SK-N-MC (cell line): Measurements from ENCODE around the gene MGAT5.

Source experiments
- DNase-seq: peaks from one replicate; pipeline ENCODE4 v3.0.0-alpha.2; 2011; ENCODE audit warnings: low read depth, low spot score
- H3K27ac ChIP-seq: fragments of 200-600 bp; sonication (generic); 2 replicates; pipeline ENCODE4 v1.5.1; 2016; ENCODE audit warnings: mixed run types
- H3K36me3 ChIP-seq: fragments of 200-600 bp; sonication (generic); 2 replicates; pipeline ENCODE4 v1.6.1; 2017; ENCODE audit warnings: antibody characterized with exemption, low read length, mixed read lengths; ENCODE audit not compliant: insufficient read depth
- H3K4me3 ChIP-seq: fragments of 200-600 bp; sonication (generic); 2 replicates; pipeline ENCODE4 v1.5.1; 2016
- H3K9ac ChIP-seq: fragments of 200-600 bp; sonication (generic); 2 replicates; pipeline ENCODE4 v1.8.0; 2017; ENCODE audit warnings: mixed run types, mixed read lengths; ENCODE audit not compliant: insufficient read length
- H3K9me3 ChIP-seq: fragments of 200-600 bp; sonication (generic); 2 replicates; pipeline ENCODE4 v1.6.1; 2017; ENCODE audit warnings: low read depth, mild to moderate bottlenecking, antibody characterized with exemption, low read length, moderate library complexity, mixed read lengths
- EZH2 ChIP-seq: fragments of 200-600 bp; sonication (generic); IDR thresholded peaks from one replicate; pipeline ENCODE4 v1.6.1; 2017; ENCODE audit warnings: antibody characterized with exemption
- FOXP2 ChIP-seq: optimal IDR thresholded peaks from 2 replicates; pipeline ENCODE3; 2011; ENCODE audit warnings: mild to moderate bottlenecking, moderate library complexity; ENCODE audit not compliant: insufficient read depth; ENCODE audit errors: extremely low read length, control extremely low read depth
- POLR2AphosphoS5 ChIP-seq: IDR thresholded peaks from 2 replicates; pipeline ENCODE4 v1.6.1; 2012; ENCODE audit warnings: mild to moderate bottlenecking, low read depth, low read length, borderline replicate concordance

The MGAT5 gene, protein sequence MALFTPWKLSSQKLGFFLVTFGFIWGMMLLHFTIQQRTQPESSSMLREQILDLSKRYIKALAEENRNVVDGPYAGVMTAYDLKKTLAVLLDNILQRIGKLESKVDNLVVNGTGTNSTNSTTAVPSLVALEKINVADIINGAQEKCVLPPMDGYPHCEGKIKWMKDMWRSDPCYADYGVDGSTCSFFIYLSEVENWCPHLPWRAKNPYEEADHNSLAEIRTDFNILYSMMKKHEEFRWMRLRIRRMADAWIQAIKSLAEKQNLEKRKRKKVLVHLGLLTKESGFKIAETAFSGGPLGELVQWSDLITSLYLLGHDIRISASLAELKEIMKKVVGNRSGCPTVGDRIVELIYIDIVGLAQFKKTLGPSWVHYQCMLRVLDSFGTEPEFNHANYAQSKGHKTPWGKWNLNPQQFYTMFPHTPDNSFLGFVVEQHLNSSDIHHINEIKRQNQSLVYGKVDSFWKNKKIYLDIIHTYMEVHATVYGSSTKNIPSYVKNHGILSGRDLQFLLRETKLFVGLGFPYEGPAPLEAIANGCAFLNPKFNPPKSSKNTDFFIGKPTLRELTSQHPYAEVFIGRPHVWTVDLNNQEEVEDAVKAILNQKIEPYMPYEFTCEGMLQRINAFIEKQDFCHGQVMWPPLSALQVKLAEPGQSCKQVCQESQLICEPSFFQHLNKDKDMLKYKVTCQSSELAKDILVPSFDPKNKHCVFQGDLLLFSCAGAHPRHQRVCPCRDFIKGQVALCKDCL

DNA sequence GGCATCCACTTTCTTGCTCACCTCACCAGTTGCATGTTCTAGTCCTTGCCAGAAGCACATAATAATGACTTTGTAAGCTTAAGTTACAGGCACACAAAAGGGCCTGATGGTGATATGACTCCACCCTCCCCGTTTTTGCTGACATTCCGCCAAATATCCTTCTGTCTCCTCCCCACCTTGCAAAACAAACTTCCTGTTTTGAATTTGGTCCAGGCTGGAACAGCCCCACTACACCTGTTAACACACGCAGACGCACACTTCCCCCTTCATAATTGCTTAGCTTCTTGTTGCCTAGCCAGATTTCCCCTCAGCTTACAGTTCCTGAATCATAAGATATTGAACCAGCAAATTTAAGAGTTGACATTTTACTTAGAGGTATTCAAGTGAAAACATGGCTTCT is at the start of gene MGAT5:
MGAT5 (plus strand) TSS at position 269 of the 400 bp plus-strand sequence. CDS start 332 bp downstream, outside the sequence.
- no peak within 1 kb of the TSS for H3K27ac ChIP-seq
- no peak within 1 kb of the TSS for H3K4me3 ChIP-seq
- no peaks in the 10 kb centered on the region for H3K9me3 ChIP-seq
- no peak for DNase-seq
- no peaks in the 10 kb centered on the region for H3K36me3 ChIP-seq
- TF ChIP-seq FOXP2 = no peak
- no peak for TF ChIP-seq EZH2
- no peak for TF ChIP-seq POLR2AphosphoS5
- H3K9ac ChIP-seq = no peak within 1 kb of the TSS

DNA sequence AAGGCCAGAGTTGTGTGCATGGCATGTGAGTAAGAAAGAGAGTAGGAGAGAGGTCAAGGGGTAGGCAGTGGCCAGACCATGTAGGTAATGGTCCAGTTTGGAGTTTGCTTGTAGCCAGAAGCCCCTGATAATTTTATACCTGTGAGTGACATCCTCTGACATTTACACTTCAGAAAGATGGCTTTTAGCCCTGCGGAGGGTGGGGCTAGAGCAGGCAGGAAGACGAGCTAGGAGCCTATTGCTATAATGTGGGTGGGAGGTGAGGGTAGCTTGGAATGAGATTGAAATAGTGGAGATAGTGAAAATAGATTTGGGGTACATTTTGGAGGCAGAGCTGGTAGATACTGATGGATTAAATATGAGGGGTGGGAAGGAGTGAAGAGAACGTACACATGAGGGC is 48.8 kb upstream of the MGAT5 start:
- TF ChIP-seq FOXP2 (no peak), EZH2 (no peak), POLR2AphosphoS5 (no peak)
- no peaks in the 10 kb centered on the region for H3K36me3 ChIP-seq
- no peak for DNase-seq
- H3K9ac ChIP-seq = no peak overlapping the region
- no peak overlapping the region for H3K4me3 ChIP-seq
- H3K27ac ChIP-seq = no peak overlapping the region
- no peaks in the 10 kb centered on the region for H3K9me3 ChIP-seq

DNA sequence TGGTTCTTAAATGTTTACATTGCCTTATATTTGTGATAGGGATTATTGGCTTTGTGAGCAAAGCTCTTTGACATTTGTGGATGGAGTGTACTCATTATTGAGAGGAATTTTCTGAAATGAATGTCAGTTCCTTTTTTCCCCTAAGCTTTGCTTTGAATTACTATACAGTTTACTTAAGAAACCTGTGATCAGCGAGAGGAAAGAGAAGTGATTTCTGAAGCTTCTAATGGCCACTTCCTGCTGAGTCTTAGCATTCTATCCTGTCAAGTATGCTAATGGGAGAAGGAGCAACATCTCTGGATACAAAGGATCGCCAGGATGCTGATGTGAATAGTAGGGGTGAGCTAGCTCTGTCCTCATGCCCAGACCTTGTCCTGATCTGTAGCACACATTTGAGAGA is 47.8 kb upstream of the MGAT5 start:
- TF ChIP-seq POLR2AphosphoS5 (no peak), FOXP2 (no peak), EZH2 (no peak)
- H3K9ac ChIP-seq = no peak overlapping the region
- H3K9me3 ChIP-seq = no peaks in the 10 kb centered on the region
- H3K4me3 ChIP-seq = no peak overlapping the region
- H3K36me3 ChIP-seq = no peaks in the 10 kb centered on the region
- no peak overlapping the region for H3K27ac ChIP-seq
- DNase-seq = no peak

DNA sequence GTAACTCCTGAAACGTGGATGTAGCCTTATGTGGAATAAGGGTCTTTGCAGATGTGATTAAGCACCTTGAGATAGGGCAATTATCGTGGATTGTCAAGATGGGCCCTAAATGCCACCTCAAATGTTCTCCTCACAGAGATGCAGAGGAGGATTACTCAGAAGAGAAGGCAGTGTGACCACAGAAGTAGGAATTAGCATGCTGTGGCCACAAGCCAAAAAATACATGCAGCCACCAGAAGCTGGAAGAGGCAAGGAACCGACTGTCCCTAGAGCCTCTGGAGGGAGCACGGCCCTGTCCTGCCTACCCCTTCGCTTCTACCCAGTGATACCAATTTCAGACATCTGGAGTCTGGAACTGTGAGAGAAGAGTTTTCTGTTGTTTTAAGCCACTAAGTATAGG is 47.3 kb upstream of the MGAT5 start:
- H3K9me3 ChIP-seq = no peaks in the 10 kb centered on the region
- no peak for TF ChIP-seq FOXP2
- no peak for TF ChIP-seq POLR2AphosphoS5
- TF ChIP-seq EZH2 = no peak
- no peak overlapping the region for H3K27ac ChIP-seq
- no peak overlapping the region for H3K4me3 ChIP-seq
- DNase-seq = no peak
- H3K36me3 ChIP-seq = no peaks in the 10 kb centered on the region
- H3K9ac ChIP-seq = no peak overlapping the region

DNA sequence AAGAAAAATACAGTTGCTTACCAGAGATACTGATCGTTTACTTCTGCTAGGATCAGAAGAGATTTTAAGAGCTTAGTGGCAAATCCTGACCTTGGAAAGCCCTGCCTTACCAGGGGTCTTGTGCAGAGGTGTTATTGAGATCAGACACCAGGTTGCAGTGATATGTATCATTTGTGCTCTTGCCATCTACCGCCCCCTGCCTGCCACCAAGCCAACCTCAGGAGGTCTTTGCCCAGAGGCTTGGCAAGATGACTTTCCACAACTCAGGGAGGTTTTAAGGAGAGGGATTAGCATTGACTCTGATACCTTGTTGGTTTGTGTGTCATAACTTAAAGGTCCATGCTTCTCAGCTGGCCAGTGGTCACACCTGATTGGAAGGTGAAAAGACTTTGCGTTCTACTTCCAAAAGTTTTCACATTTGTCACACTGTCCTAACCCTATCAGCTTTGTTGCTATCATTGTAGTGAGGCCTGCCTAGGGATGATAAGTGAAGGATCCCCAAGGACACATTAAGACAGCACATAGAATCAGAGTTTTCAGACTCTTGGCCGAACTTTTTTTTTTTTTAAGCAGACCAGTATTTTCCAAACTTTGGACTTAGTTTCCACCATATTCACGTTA is 46.2 kb upstream of the MGAT5 start:
- TF ChIP-seq EZH2 (no peak), FOXP2 (no peak), POLR2AphosphoS5 (no peak)
- Histone ChIP-seq H3K9me3 (no peaks in the 10 kb centered on the region), H3K36me3 (no peaks in the 10 kb centered on the region), H3K4me3 (no peak overlapping the region), H3K27ac (no peak overlapping the region), H3K9ac (no peak overlapping the region)
- no peak for DNase-seq

DNA sequence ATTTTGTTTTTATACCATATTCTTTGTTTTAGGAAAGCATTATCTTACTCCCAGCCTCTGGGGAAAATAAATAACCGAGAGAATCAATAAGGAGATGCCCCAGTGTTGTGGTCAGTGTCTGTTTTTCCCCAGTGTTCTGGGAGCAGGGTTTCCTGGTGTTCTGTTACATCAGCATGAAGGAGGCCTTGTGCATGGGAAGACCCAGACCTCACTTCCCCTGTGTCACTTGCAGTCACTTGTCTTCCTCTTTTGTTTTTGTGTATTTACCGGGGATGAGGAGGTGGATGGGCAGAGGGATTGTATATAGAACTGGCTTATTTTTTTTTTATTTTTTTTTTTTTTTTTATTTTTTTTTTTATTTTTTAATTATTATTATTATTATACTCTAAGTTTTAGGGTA is 45.0 kb upstream of the MGAT5 start:
- TF ChIP-seq FOXP2 (no peak), EZH2 (no peak), POLR2AphosphoS5 (no peak)
- no peak for DNase-seq
- Histone ChIP-seq H3K9ac (no peak overlapping the region), H3K27ac (no peak overlapping the region), H3K9me3 (no peaks in the 10 kb centered on the region), H3K36me3 (no peaks in the 10 kb centered on the region), H3K4me3 (no peak overlapping the region)

DNA sequence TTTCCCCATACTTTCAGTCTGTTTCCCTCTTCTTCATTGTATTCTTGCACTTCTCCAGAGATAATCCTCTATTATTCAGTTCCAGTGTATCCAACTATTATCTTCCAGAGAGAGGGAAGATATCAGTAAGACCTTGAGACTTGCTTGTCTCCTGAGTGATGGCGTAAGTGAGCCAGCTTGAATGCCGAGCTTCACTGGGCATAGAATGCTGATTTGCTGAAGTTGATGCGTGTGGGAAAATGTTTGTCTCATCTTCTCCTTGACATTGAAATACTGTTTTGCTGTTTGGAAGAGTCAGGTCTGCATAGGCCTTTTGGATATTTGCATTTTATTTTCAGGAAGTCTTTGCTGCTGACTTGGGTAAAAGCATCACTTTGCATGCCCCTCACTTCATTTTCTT is 41.1 kb upstream of the MGAT5 start:
- Histone ChIP-seq H3K9me3 (no peaks in the 10 kb centered on the region), H3K36me3 (no peaks in the 10 kb centered on the region), H3K9ac (no peak overlapping the region), H3K4me3 (no peak overlapping the region), H3K27ac (no peak overlapping the region)
- TF ChIP-seq FOXP2 (no peak), POLR2AphosphoS5 (no peak)
- DNase-seq = no peak

DNA sequence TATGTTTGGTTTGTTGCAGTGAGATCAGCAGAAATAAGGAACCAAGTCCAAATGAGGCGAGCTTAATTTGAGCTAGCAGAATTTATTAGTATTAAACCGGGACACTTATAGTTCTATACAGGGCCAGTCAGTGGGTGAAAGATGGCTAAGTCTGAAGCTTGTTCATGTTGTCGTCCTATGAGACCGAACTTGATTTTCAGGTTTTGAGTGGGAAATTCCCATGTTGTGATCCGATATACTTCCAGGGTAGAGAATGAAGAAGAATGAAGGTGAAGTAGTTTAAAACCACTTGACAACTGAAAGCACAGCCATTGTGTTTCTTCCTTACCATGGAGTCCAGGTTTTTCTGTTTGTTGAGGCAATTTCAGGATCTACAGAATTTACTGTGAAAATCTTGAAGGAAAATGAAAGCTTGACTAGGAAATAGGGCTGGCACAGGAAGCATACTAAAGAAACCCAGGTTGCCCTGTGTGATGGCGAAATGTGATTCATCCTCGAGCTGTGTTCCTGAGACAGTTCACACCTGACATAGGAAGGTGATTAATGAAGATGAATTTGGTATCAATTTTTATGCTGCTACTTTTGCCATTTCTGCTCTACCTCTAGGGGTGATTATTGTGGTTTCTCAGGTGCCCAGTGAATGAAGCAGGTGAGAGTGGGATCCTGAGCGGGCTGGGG is 37.6 kb upstream of the MGAT5 start:
- no peak overlapping the region for H3K9ac ChIP-seq
- no peak for DNase-seq
- H3K9me3 ChIP-seq = no peaks in the 10 kb centered on the region
- H3K27ac ChIP-seq = no peak overlapping the region
- TF ChIP-seq POLR2AphosphoS5 (no peak), FOXP2 (no peak), EZH2 (no peak)
- H3K36me3 ChIP-seq = no peaks in the 10 kb centered on the region
- no peak overlapping the region for H3K4me3 ChIP-seq
